Activated T-cell treated with anti-CD3 and anti-CD28 coated beads, Interleukin-2, amount 50 U/mL, for 4 hours (primary cell): ENCODE results near the gene DHRS2. TPM values are rescaled to one million over a fixed set of nuclear protein-coding genes. Genes with fewer than 3 reads are reported as not detected.
"Not testable (repeated sequence)": the region's sequence is repeated elsewhere in the genome, so short reads cannot be mapped to it uniquely, and the experiment has no call there.

Experiments used
- ATAC-seq, 2 donors: fragments of 200-7000 bp; cut with Tn5 transposase; one replicate each; pipeline ENCODE4 v1.10.0; 2021
- DNase-seq: peaks from one replicate; pipeline ENCODE4 v3.0.0-alpha.2; 2020
- H3K27me3 Mint-ChIP-seq: one replicate; pipeline ENCODE4 v1.8.0; 2021; ENCODE audit warnings: low read depth, mixed read lengths
- H3K36me3 Mint-ChIP-seq: one replicate; pipeline ENCODE4 v1.8.0; 2022; ENCODE audit warnings: mixed read lengths; ENCODE audit not compliant: insufficient read depth
- H3K4me1 Mint-ChIP-seq: one replicate; pipeline ENCODE4 v1.8.0; 2021; ENCODE audit warnings: low read depth, mixed read lengths
- H3K4me3 Mint-ChIP-seq: one replicate; pipeline ENCODE4 v1.8.0; 2021; ENCODE audit warnings: mild to moderate bottlenecking, moderate library complexity, mixed read lengths
- H3K9me3 Mint-ChIP-seq: one replicate; pipeline ENCODE4 v1.8.0; 2021; ENCODE audit warnings: mixed read lengths
- total RNA-seq, 3 donors: library from RNA; stranded (reverse); gene quantifications; one replicate each; pipeline ENCODE4 v1.2.1, GENCODE V29; 2021

DHRS2 gene
- total RNA-seq, 3 donors from 2014 or later, result 1.4 to 3.2 (median 1.7) TPM

DNA sequence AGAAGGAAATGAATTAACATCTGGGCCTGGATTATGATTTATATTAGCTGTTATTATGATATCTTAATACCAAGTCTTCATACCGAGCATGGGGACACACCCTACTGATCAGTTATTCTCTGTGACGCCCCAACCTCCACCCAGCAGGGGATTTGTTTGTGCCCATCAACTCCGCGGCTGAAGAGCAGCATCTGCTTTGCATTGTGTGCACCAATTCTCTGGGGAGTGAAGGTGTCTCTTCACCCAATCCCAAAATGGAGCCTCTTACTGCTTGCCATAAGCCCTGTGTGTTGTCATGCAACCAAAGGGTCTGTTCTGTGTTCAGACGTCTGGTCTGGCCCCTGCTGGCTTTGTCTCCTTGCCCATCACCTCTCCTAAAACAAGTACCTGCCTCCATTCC lies 25.4 kb downstream of the DHRS2 start:
- DNase-seq, result no peak
- Mint-ChIP-seq H3K27me3 (peaks cover 9% of the 10 kb centered on the region), H3K36me3 (no peaks in the 10 kb centered on the region), H3K4me3 (no peak overlapping the region), H3K9me3 (no peaks in the 10 kb centered on the region), H3K4me1 (peaks cover 9% of the 10 kb centered on the region)
- ATAC-seq, result no peak

DNA sequence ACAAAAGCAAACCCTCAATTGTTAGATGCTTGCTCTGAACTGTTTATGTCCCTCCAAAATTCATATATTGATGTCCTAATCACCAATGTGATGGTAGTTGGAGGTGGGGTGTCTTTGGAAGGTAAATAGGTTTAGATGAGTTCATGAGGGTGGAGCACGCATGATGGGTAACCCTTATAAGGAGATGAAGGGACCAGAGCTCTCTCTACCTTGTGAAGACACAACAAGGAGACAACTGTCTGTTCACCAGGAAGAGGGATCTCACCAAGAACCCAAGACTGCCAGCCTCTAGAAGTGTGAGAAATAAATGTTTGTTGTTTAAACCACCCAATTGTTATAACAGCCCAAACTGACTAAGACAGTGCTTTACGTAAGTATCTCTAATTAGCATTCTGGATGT lies 27.0 kb downstream of the DHRS2 start:
- H3K4me3 Mint-ChIP-seq, result no peak overlapping the region
- no peaks in the 10 kb centered on the region for H3K9me3 Mint-ChIP-seq
- peaks cover 9% of the 10 kb centered on the region for H3K4me1 Mint-ChIP-seq
- peaks cover 12% of the 10 kb centered on the region for H3K27me3 Mint-ChIP-seq
- H3K36me3 Mint-ChIP-seq, result no peaks in the 10 kb centered on the region
- ATAC-seq (no peak), DNase-seq (no peak)

DNA sequence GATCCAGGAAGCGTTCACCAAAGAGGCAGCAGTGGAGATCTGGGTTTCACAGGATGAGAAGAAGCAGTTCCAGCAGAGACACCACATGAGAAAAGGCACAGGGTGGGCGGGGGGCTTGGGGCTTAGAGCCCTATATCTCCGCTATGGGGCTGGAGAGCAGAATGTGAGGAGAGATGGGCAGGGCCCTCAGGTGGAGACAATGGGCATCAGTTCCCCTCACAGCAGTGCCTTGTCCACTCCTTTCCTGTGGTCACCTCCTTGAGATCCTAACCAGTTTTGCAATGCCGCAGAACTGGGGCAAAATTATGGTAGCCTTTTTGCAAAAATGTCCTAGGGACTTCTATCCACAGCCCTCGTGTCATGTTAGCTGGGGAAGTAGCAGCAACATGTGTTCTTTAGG lies 27.5 kb downstream of the DHRS2 start:
- Mint-ChIP-seq H3K36me3 (no peaks in the 10 kb centered on the region), H3K9me3 (no peaks in the 10 kb centered on the region), H3K27me3 (peaks cover 12% of the 10 kb centered on the region), H3K4me1 (peaks cover 9% of the 10 kb centered on the region), H3K4me3 (no peak overlapping the region)
- ATAC-seq (no peak), DNase-seq (no peak)

DNA sequence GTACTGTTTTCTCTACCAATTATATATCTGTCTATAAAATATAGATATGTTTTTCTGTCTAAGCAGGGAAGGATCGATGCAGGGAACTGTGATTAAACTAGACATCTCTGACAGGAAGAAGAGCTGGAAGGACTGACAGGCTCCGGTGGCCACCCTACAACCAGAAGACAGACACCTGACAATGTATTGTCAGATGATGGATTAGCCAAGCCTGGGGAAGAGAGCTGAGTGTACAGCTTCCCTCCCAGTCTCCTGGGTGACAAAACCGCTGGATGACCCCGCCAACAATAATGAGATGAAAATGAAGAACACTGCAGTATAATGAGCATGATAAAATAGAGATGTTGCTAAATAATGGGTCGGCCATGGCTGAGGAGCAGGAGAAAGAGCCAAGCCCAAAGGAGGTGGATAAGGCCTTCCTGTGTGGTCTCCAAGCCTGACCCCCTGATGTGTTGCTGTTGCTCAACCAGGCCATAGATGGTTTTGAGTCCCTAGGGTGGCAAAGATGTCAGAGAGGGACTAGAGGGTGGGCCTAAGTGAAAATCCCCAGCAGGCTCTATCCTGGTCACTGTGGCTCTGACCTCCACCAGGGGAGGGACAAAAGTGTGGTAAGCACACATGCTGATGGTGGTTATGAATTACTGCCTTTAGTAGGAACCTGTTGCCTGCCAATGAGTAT lies 28.2 kb downstream of the DHRS2 start:
- Mint-ChIP-seq H3K36me3 (no peaks in the 10 kb centered on the region), H3K4me3 (no peak overlapping the region), H3K4me1 (peaks cover 9% of the 10 kb centered on the region), H3K27me3 (peaks cover 12% of the 10 kb centered on the region), H3K9me3 (no peaks in the 10 kb centered on the region)
- no peak for DNase-seq
- ATAC-seq, result no peak

DNA sequence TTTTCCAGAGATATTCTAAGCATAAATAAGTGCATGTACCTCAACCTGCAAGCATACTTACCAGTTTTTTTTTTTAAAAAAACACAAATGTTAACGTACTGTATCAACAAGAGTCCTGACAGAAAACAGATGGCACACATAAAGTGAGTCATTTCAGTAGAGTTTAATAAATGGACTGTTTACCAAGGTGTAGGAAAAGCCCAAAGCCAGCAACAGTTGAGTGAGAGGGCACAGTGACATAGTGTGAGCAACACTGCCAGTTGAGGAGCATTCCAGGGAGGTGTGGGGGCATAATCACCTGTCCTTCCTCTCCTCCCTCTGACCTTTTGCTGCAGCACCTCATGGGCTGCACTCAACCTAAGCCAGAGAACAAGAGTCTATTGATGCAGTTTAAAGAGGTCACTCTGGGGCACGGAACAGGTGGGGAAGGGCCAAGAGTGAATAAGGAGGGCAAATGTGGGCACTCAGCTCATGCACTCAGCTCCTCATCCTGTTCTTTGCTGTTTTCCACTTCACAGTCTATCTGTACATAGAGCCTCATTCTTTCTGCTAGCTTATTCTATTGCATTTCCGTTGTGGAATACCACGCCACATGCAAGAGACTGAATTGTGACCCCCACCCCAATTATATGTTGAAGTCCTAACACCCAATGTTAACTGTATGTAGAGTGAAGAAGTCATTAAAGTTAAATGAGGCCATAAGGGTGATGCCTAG lies 29.3 kb downstream of the DHRS2 start:
- H3K4me1 Mint-ChIP-seq, result peaks cover 4% of the 10 kb centered on the region
- peaks cover 9% of the 10 kb centered on the region for H3K27me3 Mint-ChIP-seq
- ATAC-seq, result no peak
- H3K36me3 Mint-ChIP-seq, result no peaks in the 10 kb centered on the region
- no peaks in the 10 kb centered on the region for H3K9me3 Mint-ChIP-seq
- no peak for DNase-seq
- H3K4me3 Mint-ChIP-seq, result no peak overlapping the region

DNA sequence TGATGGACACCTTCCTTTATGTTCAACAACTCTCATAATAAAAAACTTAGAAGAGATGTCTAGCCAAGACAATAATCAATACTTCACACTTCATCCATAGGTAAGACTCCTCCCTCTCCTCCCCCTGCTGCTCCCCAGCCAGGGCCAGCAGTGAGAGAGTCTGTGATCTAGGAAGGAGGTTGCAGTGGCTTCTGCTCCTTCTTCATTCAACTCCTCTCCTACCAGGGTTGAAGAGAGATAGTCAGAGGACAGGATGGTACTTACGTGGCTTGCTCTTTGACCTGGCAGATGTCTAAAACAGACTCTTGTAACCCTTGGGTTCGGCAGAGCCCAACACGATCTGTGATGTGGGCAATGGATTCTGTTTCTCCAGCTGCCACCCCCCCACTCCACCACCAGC lies 31.0 kb downstream of the DHRS2 start:
- Mint-ChIP-seq H3K27me3 (peaks cover 7% of the 10 kb centered on the region), H3K9me3 (no peaks in the 10 kb centered on the region), H3K4me3 (no peak overlapping the region), H3K36me3 (no peaks in the 10 kb centered on the region), H3K4me1 (peaks cover 2% of the 10 kb centered on the region)
- DNase-seq, result no peak
- ATAC-seq, result no peak

DNA sequence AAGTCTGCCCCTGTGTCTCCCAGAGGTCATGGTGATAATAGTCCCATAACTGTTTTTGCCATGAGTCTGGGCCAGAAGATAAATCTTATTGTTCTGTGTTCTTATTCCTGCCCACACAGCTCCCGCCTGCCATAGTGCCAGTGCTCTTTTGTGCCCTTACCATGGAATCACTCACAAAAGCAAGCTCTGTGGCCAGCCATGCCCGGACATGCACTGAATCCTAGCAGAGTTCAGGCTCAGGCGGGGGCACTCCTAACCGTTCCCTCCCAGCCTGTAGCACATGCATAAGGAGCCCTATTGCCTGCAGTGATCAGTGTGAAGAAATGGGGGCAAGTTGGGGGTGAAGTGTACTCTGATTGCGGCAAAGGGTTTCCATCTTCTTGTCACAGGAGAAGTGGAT lies 33.3 kb downstream of the DHRS2 start:
- Mint-ChIP-seq H3K27me3 (peaks cover 12% of the 10 kb centered on the region), H3K9me3 (no peaks in the 10 kb centered on the region), H3K4me3 (no peak overlapping the region), H3K4me1 (no peaks in the 10 kb centered on the region), H3K36me3 (no peaks in the 10 kb centered on the region)
- DNase-seq (no peak), ATAC-seq (no peak)

DNA sequence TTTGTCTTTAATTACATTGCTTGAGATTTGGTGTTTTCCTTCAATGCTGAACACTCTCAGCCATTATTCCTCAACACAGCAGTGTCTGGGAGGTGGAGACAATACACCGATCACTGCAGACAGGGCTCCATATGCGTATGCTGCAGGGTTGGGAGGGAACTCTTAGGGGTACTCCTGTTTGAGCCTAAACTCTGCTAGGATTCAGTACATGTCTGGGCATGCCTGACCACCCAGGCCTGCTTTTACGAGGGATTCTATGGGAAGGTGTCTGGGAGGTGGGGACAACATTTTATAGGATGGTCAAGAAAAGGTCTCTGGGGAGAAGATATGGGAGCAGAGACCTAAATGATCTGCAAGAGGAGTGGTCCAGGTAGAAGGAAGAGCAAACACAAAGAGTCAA lies 34.3 kb downstream of the DHRS2 start:
- Mint-ChIP-seq H3K9me3 (no peaks in the 10 kb centered on the region), H3K4me1 (no peaks in the 10 kb centered on the region), H3K36me3 (no peaks in the 10 kb centered on the region), H3K4me3 (no peak overlapping the region), H3K27me3 (peaks cover 13% of the 10 kb centered on the region)
- no peak for ATAC-seq
- no peak for DNase-seq

DNA sequence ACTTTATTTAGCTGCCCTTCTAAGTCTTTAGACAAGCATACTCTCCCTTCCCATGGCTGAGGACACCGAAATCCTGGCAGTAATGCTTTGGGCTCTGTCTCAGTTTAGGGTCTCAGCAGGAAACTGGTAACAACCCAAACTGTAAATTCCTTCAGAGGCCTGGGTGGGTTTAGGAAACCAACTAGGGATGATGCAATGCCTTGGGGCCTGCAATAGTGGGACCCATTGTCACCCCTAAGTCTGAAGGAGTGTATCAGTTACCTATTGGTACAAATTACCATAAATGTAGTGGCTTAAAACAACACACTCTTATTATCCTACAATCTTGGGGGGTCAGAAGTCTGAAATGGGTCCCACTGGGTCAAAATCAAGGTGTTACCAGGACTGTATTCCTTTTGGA lies 36.0 kb downstream of the DHRS2 start:
- no peak overlapping the region for H3K4me3 Mint-ChIP-seq
- DNase-seq, result no peak
- no peaks in the 10 kb centered on the region for H3K4me1 Mint-ChIP-seq
- ATAC-seq, result no peak
- H3K9me3 Mint-ChIP-seq, result no peaks in the 10 kb centered on the region
- H3K27me3 Mint-ChIP-seq, result peaks cover 19% of the 10 kb centered on the region
- H3K36me3 Mint-ChIP-seq, result no peaks in the 10 kb centered on the region

DNA sequence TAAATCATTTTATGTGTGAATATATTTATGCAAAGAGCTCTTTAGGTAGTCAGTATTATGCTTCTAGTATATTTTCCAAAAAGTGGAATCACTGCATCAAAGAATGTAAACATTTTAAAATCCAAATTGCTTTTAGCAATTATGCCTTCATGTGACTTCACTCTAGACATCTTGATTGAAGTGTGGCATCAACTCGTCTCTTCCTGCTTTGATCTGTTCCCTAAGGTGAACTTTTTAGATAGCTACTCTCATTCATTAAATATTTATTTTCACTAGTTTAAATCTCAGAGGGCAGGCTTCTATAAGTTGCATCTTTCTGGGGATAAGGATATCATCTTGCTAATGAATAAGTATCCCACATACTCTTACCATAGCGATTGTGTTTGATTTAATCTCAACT lies 39.2 kb downstream of the DHRS2 start:
- Mint-ChIP-seq H3K4me3 (no peak overlapping the region), H3K4me1 (no peaks in the 10 kb centered on the region), H3K9me3 (no peaks in the 10 kb centered on the region), H3K36me3 (no peaks in the 10 kb centered on the region), H3K27me3 (peaks cover 19% of the 10 kb centered on the region)
- ATAC-seq (no peak), DNase-seq (no peak)

DNA sequence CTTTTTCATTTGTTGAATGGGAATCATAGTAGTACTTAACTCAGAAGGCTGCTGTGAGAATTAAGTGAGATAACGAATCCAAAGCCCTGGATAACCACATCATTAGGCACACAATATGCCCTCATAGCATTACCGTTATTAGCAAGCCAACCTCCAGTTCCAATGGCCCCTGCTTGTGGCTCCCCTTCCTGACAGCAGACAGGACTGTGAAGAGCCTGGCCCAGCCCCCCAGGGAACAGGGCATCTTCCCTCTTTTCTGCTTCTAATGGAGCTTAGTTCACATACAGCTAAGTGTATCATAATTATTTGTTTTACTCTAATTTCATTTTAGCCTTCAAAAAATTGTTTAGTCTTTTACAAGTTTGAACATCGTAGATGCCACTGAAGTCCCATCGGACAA lies 39.7 kb downstream of the DHRS2 start:
- peaks cover 17% of the 10 kb centered on the region for H3K27me3 Mint-ChIP-seq
- DNase-seq (no peak), ATAC-seq (no peak)
- no peaks in the 10 kb centered on the region for H3K36me3 Mint-ChIP-seq
- H3K4me1 Mint-ChIP-seq, result no peaks in the 10 kb centered on the region
- H3K9me3 Mint-ChIP-seq, result no peaks in the 10 kb centered on the region
- no peak overlapping the region for H3K4me3 Mint-ChIP-seq

DNA sequence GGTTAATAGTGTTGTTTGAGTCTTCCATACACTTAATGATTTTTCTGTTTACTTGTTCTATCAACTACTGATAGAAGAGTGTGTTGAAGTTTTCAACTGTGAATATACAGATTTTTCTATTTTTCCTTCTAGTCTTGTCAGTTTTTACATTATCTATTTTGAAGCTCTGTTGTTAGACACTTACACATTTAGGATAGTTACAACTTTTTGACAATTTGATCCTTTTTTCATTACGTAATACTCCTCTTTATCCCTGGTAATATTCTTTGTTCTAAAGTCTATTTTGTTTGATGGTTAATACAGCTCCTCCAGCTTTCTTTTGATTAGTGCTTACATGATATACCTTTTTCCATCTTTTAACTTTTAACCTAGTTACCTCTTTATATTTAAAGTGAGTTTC lies 45.2 kb downstream of the DHRS2 start:
- H3K4me3 Mint-ChIP-seq, result no peak overlapping the region

DNA sequence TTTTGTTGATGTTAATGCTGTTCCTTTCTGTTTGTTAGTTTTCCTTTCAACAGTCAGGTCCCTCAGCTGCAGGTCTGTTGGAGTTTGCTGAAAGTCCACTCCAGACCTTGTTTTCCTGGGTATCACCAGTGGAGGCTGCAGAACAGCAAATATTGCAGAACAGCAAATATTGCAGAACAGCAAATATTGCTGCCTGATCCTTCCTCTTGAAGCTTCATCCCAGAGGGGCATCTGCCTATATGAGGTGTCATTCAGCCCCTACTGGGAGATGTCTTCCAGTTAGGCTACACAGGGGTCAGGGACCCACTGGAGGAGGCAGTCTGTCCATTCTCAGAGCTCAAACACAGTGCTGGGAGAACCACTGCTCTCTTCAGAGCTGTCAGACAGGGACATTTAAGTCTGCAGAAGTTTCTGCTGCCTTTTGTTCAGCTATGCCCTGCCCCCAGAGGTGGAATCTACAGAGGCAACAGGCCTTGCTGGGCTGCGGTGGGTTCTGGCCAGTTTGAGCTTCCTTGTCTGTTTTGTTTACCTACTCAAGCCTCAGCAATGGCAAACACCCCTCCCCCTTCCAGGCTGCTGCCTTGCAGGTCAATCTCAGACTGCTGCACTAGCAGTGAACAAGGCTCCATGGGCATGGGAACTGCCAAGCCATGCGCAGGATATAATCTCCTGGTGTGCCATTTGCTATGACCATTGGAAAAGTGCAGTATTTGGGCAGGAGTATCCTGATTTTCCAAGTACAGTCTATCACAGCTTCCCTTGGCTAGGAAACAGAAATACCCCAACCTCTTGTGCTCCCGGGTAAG lies 53.7 kb downstream of the DHRS2 start:
- H3K9me3 Mint-ChIP-seq, ATAC-seq, H3K4me3 Mint-ChIP-seq, H3K4me1 Mint-ChIP-seq, H3K36me3 Mint-ChIP-seq, DNase-seq: not testable (repeated sequence)
- peaks cover 13% of the 10 kb centered on the region for H3K27me3 Mint-ChIP-seq

More for the DNA sequence above, 45.2 kb downstream of the DHRS2 start:
- DNase-seq (no peak), ATAC-seq (no peak)
- Mint-ChIP-seq H3K27me3 (peaks cover 3% of the 10 kb centered on the region), H3K36me3 (no peaks in the 10 kb centered on the region), H3K9me3 (no peaks in the 10 kb centered on the region), H3K4me1 (no peaks in the 10 kb centered on the region)

DNA sequence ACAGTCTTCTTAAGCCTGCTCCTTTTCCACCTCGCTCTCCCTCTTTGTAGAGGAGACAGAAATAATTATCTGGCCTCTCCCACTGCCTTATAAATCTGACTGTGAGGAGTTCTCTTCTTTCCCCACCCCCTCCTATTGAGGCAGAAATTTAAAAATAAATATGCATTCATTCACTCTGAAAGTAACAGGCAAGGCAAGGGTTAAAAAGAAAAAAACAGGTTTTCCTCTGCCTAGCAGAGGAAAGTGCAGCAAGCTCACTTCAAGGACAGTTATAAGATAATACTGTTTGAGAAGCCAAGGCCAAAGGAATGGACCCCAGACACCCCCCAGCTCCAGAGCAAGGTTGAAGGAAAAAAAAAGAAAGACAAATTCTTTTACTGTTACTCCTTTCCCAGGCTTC lies 56.3 kb downstream of the DHRS2 start:
- no peaks in the 10 kb centered on the region for H3K4me1 Mint-ChIP-seq
- H3K9me3 Mint-ChIP-seq, result peaks cover 5% of the 10 kb centered on the region
- peaks cover 1% of the 10 kb centered on the region for H3K36me3 Mint-ChIP-seq
- DNase-seq (no peak), ATAC-seq (no peak)
- H3K4me3 Mint-ChIP-seq, result no peak overlapping the region
- peaks cover 13% of the 10 kb centered on the region for H3K27me3 Mint-ChIP-seq
